OCI-LY1 (cell line): ENCODE measurements around the gene KITLG.

Source experiments
- EZH2 ChIP-seq: fragments of 200-600 bp; sonication (generic), shearing (Covaris generic); IDR thresholded peaks from 2 replicates; pipeline ENCODE4 v1.8.0; 2017; ENCODE audit warnings: borderline replicate concordance, mixed run types, mild to moderate bottlenecking, antibody characterized with exemption, low read length, moderate library complexity, mixed read lengths
- TF ChIP-seq, protein P1 (sequence below): fragments of 200-600 bp; sonication (generic), shearing (Covaris generic); IDR thresholded peaks from 2 replicates; pipeline ENCODE4 v1.5.1; 2017; ENCODE audit warnings: mild to moderate bottlenecking, antibody characterized with exemption, low read length, moderate library complexity, mixed read lengths

- TF ChIP-seq, protein P1, sequence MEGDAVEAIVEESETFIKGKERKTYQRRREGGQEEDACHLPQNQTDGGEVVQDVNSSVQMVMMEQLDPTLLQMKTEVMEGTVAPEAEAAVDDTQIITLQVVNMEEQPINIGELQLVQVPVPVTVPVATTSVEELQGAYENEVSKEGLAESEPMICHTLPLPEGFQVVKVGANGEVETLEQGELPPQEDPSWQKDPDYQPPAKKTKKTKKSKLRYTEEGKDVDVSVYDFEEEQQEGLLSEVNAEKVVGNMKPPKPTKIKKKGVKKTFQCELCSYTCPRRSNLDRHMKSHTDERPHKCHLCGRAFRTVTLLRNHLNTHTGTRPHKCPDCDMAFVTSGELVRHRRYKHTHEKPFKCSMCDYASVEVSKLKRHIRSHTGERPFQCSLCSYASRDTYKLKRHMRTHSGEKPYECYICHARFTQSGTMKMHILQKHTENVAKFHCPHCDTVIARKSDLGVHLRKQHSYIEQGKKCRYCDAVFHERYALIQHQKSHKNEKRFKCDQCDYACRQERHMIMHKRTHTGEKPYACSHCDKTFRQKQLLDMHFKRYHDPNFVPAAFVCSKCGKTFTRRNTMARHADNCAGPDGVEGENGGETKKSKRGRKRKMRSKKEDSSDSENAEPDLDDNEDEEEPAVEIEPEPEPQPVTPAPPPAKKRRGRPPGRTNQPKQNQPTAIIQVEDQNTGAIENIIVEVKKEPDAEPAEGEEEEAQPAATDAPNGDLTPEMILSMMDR, result no peak
- no peak for TF ChIP-seq EZH2
Measured at GRCh38 chr12:88450136-88450535, 130.1 kb downstream of the KITLG start.
